ENCODE data around the gene TIAM2.
"Not testable (repeated sequence)": the region's sequence is repeated elsewhere in the genome, so short reads cannot be mapped to it uniquely, and the experiment has no call there.

TIAM2 gene

DNA sequence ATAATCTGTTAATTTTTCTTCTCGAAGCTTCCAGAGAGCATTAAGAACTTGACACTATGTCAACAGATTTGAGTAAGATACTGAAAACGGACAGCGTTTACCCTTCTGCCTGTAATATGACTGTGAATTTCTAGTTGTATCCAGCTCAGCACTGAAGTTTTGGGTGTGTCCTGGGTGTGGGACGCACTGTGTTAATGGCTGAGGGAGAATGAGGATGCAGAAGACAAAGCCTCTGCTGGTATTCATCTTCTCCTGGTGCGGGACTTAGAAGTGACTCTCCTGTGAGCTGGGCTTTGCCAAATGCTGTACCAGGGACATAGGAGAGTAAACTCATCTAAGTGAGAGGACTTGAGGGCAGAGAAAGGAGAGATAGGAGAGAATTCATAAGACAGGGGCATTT, 178.4 kb downstream of the TIAM2 start:
- DNase-seq = no peak

DNA sequence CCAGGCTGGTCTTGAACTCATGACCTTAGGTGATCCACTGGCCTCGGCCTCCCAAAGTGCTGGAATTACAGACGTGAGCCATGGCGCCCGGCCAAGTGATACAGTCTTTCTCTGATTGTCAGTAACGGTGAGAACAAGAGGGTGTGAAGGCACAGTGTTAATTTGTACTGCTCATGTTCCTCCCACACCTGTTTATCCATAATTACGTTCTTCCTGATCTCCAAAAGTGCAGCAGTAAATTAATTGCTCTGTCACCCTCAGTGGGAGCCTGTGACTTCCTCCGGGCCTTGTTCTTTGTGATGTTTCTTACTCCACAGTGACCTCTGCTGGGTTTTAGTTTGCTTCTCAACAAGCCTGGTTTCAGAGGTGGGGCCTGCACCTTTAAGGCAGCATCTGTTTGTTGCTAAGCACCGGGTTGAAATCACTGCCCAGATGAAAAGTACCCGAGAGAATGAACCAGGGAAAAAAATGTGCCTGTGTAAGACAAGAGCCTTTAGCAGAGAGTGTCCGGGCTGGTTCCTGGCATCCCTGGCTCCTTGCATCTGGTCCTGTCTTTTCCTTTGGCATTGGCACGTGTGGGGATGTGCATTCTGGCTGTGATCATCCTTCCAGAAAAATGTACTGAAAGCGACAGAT, 179.6 kb downstream of the TIAM2 start:
- peak; percentile 27 for DNase-seq

DNA sequence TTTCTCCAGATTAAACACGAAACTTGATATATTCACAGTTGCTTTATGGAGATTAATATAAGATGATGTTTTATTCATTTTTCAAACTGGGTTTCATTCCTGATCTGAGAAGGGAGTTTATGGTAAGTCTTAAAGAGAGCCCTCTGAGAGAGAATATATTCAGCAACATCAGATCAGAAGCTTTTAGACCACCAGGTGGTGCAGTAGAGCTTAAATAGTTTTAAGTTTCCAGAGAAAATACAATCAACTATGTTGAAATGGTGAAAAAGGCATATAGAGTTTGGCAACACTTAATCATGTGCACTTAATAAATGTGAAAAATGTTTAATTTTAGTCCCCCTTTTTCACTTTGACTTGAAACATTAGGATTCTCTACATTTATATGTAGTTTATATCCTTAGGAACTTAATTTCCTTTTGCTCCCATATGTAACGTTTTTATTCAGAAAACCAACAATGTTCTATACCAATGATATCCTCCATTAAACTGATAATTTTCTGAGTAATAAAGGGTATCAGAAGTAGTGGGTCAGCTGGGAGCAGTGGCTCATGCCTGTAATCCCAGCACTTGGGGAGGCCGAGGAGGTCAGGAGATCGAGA, 182.3 kb downstream of the TIAM2 start:
- DNase-seq = no peak

DNA sequence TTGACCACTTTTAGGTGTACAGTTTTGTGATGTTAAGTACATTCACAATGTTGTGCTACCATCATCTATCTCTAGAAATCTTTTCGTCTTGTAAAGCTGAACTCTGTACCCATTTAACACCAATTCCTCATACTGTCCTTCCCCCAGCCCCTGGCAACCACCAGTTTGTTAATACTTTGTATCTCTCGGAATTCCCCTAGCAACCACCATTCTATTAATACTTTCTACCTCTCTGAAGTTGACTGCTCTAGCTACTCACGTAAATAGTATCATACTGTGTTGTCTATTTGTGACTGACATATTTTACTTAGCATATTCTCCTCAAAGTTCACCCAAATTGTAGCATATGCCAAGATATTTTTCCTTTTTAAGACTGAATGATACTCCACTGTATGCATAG, 186.4 kb downstream of the TIAM2 start:
- no peak for DNase-seq

DNA sequence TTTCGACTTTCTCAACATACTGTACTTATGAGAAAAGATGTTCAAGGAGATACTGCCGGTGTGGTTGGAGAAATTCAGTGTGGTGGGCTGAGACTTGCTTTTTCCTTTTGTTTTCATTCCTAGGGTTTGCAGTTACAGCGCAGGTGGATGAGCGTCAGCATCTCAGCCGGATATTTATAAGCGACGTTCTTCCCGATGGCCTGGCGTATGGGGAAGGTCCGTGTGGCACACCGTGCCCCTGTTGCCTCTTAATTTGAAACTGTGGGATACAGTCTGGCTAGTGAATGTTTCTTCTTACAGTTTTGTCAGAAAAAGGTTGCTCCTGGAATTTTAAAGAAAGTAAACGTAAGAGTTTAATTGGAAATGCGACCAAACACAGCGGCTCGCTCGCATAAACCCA, 187.0 kb downstream of the TIAM2 start:
- DNase-seq = no peak

DNA sequence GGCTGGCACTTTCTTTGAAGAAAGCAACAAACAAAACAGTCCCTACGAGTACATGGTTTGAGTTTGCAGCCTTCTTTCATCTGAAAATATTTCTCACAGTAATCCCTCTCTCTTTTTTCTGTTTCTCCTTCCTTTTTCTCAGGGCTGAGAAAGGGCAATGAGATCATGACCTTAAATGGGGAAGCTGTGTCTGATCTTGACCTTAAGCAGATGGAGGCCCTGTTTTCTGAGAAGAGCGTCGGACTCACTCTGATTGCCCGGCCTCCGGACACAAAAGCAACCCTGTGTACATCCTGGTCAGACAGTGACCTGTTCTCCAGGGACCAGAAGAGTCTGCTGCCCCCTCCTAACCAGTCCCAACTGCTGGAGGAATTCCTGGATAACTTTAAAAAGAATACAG, 188.0 kb downstream of the TIAM2 start:
- DNase-seq = no peak

DNA sequence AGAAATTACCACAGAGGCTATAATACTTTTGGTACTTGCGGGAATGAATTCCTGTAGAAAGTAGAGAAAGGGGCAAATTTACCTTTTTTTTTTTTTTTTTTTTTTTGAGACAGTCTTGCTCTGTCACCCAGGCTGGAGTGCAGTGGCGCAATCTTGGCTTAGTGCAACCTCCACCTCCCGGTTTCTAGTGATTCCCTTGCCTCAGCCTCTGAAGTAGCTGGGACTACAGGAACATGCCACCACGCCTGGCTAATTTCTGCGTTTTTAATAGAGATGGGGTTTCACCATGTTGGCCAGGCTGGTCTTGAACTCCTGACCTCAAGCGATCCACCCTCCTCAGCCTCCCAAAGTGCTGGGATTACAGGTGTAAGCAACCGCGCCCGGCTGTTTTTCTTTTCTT, 189.9 kb downstream of the TIAM2 start:
- not testable (repeated sequence) for DNase-seq

DNA sequence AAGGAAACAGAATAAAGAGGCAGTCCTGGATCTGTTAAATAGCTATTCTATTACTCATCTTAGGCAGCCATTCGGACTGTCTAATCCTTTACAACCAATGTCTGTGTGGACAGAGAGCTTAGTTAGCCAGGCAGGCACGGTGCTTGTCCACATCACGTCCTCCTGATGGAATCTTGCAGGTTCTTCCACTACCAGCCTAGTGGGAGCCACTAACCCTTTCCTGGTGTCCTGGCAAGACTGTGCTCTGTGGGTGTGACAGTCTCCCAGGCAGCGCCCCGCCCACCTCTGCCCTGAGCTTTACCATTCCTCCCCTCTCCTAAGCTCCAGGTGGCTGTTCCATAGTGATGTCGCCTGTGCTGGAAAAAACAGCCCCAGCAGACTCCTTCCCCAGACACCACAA, 190.4 kb downstream of the TIAM2 start:
- no peak for DNase-seq

DNA sequence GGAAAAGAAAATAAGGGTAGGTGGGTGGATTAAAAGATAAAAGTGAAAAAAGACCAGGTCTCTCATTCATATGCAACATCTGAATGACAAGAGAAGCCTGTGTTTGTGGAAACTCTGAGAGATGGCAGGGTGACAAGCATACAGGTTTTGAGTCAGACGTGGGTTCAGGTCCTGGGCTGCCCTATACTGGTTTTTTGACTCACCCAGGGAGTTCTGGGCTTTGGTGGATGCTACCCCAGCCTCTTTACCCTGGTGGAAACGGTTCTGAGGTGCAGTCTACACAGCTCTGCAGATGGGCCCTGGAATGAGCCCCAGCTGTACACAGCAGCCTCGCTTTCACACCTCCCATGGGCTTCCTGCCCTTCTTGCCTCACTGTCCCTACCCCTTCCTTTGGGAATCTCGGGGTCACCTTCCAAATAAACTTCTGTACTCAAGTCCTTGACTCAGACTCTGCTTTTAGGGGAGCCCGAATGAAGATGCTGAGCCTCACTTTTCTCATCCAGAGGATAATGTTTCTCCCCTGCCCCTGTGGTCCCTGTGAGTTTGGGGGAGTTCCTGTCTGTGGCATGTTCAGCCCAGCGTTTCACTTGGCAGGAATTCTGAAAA, 191.0 kb downstream of the TIAM2 start:
- DNase-seq = no peak

DNA sequence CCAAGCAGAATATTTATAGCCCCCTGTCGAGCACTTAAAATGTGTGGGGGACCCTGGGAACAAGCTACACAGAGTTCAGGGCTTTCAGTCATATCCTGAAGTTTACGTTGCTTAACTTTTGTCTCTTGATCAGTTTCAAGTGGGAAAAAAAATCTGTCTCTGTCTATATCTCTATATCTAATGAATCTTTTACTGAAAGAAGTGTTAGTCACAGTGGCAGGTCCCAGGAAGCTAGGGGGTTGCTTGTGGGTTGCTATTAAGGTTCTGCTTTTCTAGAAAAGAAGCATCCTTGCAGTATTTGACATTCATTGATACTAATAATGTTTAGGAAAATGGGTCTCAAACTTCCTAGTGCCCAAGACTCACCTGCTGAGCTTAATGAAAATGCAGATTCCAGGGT, 192.0 kb downstream of the TIAM2 start:
- DNase-seq = no peak

DNA sequence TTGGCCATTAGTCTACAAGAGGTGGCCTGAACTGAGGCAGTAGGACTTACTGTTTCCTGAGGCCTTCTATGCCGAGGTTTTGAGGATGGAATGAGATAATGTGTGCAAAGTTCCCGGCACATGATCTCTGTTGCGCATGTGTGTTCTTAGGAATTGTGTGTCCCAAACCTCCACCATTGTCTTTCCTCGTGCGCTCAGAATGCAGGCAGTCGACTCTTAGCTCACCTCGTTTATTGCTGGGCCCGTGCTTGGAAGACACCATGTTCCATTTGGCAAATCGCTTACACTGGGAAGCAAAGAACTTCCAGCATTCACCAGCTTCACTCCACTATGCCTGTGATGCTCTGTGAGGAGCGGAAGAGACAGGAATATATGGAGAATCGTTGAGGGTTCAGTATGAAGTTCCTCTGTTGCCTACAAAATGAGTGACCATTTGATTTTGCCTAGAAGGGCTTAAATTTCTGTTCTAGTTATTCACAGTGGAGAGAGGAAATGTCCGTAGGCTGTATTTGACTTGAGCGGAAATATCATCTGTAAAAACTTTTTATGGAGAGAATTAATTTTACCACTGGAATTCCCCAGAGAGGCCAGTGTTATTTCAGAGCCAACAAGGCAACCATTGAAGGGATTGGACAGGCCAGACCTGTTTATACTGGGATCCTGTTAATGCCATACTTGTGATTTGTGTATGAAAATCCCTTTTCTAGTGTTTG, 193.0 kb downstream of the TIAM2 start:
- DNase-seq = no peak

DNA sequence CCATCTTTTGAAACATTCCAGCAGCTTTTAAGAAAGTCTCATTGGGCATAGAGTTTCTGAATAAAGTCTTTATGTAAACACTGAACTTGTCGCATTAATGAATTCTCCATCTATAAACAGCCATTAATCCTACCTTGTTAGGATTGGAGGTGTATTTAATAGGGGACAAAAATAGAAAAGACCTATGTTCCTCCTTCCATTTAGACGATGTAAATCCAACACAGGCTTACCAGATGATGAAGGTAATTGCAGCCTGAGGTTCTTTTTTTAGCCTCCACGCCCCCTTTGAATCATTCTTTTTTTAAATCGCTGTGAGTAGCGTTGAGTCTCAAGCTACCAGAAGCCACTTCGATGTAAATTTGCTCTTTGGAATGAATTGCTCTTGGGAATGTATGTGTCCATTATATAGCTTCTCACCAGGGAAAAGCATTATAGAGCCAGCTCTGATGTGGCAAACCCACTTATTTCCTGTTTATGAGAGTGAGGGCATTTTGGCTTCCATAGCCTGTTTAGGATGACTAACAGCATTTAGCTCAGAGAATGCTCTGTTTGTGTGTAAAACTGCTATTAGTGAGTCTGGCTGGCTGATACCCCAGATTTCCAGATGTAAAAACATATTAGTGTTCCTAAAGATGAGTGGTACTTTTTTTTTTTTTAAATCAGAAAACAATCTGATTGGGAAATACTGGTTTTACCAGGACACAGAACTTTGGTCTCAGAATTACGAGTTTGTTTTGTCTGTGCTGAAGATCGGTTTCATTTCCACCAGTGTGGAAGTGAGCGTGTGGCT, 193.8 kb downstream of the TIAM2 start:
- no peak for DNase-seq

DNA sequence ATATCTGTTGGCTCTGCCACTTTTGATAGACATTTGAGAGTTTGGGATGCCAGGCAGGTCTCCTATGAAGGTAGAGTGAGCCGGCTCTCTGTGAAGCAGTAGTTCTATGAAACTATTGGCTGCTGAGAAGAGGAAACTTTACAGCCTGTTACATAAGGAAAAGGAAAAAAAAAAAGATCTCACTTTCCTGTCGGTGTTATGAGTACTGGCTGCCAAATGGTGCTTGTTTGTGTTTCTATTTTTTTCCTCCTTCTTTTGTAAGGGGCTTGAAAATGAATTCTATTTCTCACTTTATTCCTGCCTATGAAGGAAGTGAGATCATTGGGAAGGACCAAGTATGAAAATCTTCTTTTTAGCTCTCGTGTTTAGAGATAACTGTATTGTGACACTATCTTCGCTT, 195.6 kb downstream of the TIAM2 start:
- DNase-seq = no peak

DNA sequence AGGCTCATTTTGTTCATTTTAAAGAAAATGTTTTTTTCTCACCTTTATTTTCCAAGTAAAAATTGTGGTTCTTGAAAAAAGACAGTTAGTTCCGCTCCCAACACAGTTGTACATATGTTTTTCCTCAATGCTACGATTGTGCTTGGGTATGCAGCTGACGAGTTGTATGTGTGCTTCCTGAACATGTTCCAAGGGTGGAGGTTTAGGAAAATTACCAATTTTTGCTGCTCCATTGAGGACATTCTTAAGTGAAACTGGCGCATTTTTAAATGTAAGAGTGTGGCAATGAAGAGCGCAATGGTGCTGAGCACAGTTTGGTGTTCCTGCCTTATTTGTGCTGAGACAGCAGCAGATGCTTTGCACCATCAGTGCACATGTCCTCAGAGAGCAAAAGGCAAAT, 198.4 kb downstream of the TIAM2 start:
- no peak for DNase-seq

DNA sequence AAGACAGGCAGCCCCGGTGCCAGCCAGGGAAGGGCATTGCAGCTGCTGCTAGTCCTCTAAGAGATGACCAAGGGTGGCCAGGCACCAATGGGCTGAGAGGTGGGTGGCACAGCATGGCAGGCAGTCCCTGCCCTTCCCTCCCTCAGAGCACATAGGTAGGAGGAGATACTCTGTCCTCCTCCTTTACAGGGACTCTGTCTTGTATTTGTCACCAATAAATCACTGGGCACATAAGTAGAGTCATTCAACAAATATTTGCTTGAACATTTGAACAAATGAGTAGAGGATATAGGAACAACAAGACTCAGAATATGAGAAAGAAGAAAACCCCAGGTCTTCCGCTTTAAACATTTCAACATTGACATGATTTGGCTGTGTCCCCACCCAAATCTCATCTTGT, 199.3 kb downstream of the TIAM2 start:
- DNase-seq = no peak

DNA sequence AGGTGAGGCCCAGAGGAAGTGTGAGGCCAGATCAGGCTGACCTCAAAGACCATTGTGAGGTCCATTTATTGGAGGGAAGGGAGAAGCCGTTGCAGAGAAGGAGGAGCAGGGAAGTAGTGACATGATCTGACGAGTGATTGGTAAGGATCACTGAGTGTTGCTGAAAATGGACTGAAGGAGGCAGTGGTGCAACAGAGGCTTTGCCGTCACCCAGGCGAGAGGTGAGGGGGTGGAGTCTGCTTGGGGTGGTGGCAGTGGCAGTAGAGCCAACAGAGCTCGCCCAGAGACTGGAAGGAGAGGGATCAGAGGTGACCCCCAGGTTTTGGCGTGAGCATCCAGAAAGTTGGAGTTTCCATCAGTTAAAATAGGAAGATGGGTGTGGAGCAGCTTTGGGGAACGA, 200.8 kb downstream of the TIAM2 start:
- no peak for DNase-seq

DNA sequence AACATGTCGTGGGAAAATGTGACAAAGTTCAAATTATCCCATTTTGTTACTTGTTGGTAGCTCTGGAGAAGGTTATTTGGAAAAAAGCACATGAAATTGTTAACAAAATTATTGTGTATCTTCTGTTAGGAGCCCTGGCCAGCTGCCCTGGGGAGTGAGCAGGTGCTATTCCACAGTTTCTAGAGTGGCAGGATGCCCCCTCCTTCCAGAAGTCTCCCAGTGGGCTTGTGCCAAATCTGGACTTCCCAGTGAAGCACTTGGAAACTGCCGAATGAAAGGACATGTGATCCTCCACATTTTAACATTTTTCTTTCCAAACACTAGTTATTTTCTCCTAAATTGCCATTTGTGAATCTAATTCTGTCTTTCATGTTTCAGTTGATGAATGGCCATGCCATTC, 201.8 kb downstream of the TIAM2 start:
- no peak for DNase-seq

DNA sequence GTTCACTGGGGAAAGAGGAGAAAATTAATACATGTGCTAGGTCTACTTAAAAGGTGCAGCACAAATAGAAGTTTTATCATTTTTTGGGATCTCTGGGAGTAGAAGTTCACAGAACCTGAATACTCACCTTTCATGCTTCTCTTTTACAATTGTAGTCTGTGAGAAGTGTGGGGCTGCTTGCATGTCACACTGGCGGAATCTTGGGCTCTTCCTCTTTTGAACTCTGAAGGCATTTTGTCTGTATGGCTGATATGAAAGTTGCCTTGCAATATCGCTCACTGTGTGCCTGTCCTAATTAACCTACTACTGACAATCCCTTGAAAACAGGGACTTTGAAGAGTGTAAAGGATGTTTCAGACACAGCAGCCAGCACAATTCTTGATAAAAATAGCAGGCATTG, 202.8 kb downstream of the TIAM2 start:
- no peak for DNase-seq

DNA sequence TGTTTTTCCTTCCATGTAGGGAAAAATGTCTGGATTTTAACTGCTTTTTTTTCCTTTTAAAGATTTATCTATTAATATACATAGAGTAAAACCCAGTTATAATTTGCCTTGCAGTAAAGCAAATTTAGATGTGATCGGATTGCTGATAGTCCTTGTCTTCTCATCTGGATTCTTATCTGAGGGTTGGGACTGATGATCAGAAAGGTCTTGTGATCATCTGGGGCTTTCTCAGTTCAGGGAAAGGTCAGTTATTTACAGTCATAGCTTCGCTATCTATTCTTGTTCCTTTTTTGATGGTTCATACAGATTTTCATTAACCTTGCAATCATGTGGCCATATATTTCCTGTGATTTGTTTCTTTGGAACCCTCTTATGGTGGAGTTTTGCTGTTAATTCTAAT, 204.9 kb downstream of the TIAM2 start:
- no peak for DNase-seq

DNA sequence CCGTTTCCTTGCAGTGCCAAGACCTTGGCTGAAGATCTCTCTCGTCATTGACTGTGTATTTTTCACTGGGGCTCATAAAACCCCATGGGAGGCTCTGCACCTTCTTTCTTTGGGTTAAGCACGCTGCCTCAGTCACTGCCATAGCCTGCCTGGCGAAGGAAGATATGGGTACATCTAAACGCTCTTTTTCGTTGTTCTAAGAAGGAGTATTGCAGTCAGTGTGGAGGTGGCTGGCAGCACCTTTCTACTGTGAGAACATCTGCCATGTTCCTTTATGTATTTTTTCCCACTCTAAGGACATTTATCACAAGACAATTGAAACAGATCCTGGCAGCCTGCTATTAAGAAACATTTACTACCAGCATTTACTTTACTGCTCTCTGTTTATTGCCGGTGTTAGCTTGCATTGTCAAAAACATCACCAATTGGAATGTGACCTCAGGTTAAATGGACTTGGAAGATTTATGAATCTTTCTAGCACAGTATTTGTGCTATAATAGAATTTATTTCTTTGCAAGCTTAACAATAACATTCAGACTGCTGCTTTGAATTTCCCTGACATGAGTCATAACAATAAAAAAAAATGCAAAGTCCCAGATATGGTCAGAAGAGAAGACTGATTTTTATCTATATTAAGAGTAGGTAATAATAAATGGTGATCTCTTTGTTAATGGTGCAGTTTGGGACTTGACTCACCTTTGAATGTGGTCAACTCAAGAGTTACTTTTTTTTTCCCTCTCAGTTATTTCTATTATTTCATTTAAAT, 206.5 kb downstream of the TIAM2 start:
- DNase-seq = no peak

DNA sequence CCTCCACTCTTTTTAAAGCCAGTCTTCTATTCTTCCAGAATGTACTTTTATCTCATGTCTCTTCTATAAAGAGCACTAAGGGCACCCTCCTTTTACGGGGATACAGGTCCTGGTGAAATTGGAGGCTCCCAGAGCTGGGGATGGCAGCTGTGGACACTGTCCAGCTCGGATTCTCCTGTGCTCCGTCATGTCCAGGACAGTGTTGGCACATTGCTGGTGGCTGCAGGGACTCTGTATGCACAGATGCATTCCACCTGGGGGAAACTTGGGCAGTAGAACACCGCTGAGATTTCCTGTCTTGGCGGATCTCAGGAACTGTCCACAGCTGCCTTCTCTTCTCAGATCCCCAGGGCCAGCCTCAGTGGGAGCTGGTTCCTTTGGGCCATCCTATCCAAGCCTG, 212.1 kb downstream of the TIAM2 start:
- no peak for DNase-seq

DNA sequence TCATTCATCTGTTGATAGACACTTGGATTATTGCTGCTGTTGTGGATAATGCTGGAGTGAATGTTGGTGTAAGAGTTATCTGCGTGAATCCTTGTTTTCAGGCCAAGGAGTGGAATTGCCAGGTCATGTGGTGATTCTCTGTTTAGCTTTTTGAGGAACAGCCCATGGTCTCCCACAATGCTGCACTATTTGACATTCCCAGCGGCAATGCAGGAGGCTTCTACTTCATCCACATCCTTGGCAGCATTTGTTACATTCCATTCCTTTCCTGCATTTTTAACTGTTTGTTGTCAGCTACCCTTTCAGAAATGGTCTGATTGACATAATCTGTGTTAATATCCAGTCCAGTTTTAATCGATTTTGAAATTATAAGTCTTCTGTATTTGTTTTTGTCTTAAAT, 217.0 kb downstream of the TIAM2 start:
- no peak for DNase-seq
